HG03175 (cell line): Measurements from ENCODE around the gene NDUFV1.
"Not testable (repeated sequence)": the region's sequence is repeated elsewhere in the genome, so short reads cannot be mapped to it uniquely, and the experiment has no call there.

Experiments
- ATAC-seq: cut with Tn5 transposase; IDR thresholded peaks from one replicate; pipeline ENCODE4 v1.9.1; 2021; ENCODE audit warnings: mild to moderate bottlenecking, moderate library complexity; ENCODE audit not compliant: unreplicated experiment

NDUFV1 gene

GRCh38 chr11:67652965-67653845 is 46.5 kb downstream of the NDUFV1 start:
- no peak for ATAC-seq

- ATAC-seq = no peak
These were observed 47.5 kb downstream of the NDUFV1 start for GRCh38 chr11:67654225-67654624.

GRCh38 chr11:67656278-67656922 is 49.7 kb downstream of the NDUFV1 start:
- ATAC-seq = no peak

- ATAC-seq = no peak
These were observed 50.6 kb downstream of the NDUFV1 start for GRCh38 chr11:67657300-67657699.

- ATAC-seq = not testable (repeated sequence)
These were observed 53.0 kb downstream of the NDUFV1 start for GRCh38 chr11:67659651-67660165.

GRCh38 chr11:67660752-67661151 is 54.0 kb downstream of the NDUFV1 start:
- ATAC-seq = not testable (repeated sequence)
